GM21515 (cell line): ENCODE measurements around the gene KRTAP10-1.

Experiments
- ATAC-seq: cut with Tn5 transposase; IDR thresholded peaks from one replicate; pipeline ENCODE4 v1.9.1; 2021; ENCODE audit not compliant: unreplicated experiment

The KRTAP10-1 gene

DNA sequence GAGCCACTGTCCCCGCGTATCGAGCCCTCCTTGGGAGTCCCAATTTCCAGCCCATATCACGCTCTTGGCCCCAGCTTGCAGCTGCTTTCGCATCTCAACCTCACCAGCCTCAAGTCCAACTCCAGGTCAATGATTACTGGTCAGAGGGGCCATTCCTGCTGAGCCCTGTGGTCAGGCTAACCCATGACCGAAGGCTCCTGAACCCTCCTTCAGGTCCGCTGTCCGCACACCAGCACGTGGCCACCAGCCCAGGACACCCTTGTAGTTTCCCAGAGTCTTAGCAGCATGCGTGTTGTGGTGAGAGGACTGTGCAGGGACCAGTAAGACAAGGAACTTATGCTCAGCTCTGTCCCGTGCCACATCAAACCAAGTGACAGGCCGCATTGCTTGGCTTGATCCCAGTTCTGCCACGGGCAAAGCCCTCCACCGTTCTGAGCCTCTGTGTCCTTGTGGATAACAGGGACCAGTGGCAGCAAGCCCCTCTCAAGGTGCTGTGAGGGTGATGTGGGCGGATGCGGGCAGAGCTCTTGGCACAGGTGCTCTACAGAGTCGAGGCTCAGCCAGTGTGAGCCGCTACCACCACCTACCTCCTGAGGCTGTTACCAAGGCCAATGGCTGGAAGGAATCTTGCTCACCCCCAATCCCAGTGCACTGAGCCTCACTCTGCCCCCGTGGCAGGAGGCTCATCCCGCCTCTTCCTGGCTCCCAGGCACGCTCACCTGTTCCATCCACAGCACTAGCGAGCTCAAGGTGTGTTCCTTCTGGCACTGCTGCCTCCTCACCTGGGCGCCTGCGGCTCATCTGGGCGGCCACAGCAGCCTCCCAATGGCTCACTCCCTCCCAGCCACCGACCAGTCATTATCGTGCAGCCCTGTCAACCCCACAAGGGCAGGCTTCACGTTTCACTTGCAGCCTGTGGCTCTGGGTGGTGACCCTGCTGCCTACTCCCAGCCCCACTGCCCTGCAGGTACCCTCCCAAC lies 20.4 kb downstream of the KRTAP10-1 start:
- ATAC-seq = no peak

DNA sequence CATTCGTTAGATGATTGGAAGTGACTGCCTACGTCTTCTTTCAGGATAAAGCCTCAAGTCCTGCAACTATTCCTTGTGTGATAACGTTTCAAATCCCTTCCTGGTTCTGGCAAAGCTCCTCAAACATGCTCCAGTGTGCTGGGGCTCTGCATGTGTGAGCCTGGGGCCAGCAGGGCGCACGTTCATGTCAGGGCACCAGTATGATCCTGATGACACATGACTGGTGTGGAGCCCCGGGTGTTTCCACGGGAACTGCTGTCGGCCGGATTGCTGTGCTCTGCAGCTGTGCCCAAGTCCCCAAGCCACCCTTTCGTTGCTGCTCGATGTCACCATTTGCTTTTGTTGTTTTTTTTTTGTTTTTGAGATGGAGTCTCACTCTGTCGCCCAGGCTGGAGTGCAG lies 21.3 kb downstream of the KRTAP10-1 start:
- ATAC-seq = no peak

DNA sequence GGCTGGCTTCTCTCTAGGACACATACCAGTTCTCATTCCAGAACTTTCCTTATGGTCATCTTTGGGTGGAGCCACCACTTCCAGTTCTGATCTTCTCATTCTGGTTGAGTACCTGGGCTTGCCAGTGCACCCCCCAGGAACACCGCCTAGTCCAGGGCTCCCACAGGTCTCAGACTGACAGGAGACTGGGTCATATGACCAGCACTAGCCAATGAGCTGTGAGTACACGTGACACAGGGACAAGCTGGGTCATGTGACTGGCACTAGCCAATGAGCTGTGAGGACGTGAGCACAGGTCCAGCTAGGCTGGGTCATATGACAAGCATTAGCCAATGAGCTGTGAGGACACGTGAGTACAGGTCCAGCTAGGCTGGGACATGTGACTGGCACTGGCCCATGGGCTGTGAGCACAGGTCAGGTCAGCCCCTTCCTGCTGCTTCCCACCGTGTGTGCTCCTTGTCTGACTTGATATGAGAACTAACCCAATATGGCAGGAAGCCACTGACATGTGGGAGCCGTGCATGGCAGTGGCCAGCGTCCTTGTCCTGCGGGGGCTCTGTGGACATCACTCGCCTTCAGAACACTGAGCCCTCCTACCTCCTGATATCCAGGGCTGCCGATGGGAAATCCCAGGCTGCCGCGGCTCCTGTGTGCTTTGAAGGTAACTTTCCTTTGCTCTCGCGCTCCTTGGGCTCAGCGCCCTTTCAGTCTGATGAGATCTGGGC lies 22.7 kb downstream of the KRTAP10-1 start:
- ATAC-seq = no peak

DNA sequence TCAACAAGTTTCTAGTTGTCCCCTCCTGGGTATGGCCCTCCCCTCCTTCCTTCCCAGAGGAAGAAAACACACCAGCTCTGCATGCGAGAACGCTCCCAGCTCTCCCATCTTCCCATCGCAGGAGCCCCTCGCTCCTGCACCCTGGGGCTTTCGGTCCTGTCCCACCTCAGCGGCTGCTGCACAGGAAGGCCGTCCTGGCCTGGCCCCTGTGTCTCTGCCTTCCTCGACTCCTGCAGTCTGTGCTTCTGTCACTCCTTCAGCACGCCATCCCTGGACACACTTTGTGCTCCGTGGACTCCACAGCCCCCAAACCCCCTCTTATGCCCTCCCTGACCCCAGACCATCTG lies 23.2 kb downstream of the KRTAP10-1 start:
- ATAC-seq = no peak

DNA sequence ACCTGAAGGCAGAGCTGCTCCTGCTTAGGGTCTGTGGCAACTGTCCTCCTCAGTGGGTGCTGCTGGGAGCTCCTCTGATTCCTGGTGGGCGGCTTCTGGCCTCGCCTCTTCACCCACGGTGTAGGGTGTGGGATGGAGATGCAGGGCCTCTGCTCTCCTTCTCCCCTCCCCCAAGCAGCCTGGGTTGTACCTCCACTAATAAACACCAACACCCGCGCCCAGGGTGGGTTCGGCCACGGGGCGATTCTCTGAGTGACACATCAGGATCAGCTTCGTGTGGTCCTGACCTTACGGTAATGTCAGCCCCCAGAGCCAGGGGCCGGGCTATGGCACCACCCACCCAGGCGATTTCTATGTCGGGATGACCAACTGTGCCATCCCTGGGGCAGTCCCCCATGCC lies 23.7 kb downstream of the KRTAP10-1 start:
- no peak for ATAC-seq

DNA sequence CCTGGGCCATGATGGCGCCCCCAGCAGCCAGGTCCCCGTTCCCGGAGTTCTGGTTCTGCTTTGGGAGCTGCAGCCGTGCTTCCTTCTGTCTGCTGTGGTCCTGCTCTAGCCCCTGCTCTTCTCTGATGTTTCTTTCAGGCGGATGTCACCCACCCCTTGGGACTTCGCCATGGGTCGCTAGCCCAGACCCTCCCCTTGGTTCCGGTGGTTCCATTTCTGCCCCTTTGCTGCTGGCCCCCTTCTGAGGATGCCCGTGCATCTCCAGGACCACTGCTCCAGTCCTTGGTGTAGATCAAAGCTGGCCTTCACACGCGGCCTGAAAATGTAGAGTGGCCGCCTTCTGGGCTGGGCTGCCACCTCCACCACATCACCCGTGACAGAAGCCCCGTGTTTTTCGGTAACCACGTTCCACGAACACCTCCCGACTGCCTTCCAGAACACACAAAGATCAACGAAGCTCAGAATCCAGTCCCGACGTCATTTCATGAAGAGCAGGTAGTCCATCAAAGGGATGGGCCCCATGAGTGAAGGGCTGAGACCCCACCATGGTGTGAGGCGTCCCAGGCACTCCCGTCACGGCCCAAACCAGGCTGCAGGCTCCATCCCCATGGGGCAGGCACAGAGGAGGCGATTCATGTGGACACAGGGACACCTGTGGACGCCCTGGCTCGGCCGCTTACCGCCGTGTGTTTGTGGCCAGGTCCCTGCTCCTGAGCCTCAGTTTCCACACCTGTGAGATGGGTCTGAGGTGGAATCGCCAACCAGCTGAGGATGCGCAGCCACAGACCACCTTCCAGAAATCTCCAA lies 24.4 kb downstream of the KRTAP10-1 start:
- no peak for ATAC-seq

DNA sequence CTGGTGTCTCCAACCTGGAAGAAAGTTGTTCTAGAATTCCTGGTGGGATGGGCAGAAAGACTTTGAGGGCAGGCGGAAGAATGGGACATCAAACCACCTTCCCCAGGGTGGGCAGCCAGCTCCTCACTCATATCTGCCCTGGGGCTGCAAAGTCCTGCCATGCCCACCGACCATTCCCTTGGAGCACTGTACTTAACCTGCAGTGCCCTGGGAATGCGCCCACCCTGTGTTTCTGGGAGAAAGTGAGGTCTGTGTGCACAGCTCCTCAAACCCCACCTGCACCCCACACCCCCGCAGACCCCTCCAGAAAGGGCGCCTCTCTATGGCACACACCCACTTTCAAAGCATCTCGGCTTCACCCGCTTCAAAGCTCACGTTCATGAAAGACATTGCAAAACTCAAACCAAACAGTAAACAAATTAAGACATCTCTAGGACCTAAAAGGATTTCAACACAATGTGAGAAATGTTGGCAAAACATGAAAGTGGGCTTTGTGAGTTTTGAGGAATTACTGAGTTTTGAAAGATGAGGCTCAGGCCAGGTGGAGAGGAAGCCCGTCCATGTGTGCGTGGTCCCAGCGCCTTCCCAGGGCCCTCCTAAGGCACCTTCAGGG lies 25.1 kb downstream of the KRTAP10-1 start:
- ATAC-seq = no peak

DNA sequence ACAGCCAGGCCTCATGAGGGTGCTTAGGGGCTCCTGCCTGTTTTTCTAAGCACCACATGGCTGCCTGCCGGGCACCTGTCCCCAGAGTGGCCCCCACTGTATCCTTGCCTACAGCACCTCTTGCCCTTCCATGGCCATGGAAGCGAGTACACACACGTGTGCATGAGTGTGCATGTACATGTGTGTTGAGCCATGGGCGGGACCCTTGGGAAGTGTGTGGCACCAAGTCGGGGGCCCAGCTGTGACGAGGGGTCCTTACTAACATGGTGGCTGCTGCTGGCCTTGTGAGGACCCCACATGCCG lies 25.8 kb downstream of the KRTAP10-1 start:
- no peak for ATAC-seq

DNA sequence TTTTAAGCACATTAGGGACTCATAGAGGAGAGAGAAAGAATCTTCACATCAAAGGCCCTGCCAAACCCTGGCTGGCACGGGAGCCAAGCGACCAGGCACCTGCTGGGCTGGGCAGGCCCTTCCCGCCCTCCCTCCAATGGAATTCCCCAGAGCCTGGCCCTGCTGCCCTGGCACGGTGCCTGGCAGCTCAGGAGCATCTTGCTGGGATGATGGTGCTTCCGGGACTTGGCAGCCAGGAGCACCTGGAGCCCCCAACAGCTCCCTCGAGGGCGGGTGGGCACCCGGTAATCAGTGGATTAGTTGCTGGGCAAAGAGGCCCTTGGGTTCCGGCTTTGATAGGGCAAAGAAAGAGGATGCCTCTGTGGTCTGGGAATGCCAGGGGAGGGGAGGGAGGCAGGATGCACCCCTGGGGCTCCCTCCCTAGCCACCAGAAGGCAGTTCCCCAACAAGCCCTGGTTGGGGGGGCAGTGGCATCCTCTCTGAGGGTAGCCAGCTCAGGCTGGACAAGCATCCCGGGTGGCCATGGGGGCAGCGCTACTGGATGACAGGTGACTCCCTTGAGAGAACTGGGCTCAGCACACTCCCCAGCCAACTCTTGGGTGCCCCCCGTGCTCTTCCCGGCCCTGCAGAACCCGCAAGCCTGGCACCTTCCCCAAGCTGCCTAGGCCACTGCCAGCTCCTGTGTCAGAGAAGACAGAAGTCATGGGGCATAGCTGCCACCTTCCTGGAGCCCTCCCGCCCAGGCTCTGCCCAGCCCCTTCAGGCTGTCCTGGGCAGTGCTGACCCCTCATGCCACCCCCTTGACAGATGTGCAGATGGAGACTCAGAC lies 26.4 kb downstream of the KRTAP10-1 start:
- no peak for ATAC-seq

DNA sequence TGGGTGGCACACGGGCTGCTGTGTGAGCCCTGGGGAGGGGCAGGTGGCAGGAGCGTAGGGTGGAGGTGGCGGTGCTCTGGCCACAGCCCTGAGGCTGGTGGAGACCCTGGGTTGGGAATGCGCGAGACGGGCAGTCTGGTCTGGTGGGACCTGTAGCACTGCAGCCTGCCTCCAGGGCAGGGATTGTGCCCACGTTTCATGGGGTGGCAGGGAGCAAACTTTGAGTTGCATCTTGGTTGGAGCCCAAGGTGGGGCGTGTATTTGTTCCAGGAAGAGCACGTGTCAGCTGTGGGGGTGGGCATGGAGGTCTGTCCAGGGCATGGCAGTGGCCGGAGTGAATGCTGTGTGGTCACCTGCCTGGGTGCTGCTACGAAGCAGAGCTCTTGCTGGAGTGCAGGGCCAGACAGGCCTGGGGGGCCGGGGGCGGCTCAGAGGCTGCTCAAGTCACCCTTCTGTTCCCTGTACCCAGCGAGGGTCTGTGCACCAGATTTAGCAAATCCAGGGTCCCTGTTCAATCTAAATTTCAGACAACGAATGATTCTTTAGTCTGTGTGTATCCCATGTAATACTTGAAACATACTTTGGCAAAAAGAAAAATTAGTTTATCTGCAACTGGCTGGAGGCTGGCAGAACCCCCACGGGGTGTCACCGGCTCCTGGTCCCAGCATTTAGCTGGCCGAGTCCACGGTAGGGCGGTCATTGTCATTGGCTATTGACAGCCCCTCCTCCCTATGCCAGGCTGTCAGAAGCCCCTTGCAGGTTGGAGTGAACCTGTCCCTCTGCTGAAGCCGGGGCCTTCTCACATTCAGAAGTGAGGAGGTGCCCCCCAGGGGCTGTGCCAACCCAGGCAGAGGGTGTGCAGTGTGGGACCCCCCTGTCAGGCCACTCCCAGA lies 27.3 kb downstream of the KRTAP10-1 start:
- no peak for ATAC-seq

DNA sequence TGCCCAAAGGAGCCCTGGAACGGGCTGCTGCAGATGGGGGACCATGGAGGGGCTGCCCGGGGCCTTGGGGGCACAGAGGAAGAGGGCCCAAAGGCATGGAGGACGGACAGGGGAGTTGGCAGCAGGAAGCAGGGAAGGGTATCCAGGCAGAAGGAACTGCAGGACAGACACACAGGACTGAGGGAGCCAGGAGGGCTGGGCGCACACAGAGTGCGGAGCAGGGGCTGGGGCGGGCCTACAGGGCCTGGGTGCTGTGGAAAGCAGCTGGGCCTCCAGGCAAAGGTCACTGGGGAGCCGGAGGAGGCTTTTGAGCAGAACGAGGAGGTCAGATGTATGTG lies 28.1 kb downstream of the KRTAP10-1 start:
- no peak for ATAC-seq

DNA sequence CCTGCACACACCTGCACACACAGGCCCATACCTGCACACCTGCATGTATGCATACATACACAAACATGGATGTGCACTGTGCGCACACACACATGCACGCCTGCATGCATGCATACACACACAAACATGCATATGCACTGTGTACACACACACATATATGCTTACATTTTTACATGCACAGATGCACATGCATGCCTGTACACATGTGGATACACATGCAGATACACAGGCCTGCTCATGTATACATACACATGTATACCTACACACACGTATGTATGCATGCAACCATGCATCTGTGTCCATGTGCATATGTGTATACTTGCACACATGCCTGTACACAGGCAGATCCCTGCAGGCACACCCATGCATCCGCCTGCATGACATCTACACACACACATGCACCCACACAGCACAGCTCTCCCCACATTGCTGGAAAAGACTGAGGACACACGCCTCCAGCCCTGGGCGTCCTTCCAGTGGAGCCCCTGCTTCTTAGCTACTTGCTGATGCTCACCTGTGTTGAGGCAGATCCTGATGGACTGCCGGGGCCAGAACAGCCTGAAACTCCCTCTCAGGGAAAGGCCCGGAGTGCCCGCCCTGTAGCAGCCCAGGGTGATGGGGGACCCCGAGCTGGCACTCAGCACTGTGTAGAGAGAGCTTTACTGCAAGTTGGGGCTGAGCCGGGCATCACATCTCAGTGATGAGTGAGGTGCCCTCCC lies 28.6 kb downstream of the KRTAP10-1 start:
- no peak for ATAC-seq

DNA sequence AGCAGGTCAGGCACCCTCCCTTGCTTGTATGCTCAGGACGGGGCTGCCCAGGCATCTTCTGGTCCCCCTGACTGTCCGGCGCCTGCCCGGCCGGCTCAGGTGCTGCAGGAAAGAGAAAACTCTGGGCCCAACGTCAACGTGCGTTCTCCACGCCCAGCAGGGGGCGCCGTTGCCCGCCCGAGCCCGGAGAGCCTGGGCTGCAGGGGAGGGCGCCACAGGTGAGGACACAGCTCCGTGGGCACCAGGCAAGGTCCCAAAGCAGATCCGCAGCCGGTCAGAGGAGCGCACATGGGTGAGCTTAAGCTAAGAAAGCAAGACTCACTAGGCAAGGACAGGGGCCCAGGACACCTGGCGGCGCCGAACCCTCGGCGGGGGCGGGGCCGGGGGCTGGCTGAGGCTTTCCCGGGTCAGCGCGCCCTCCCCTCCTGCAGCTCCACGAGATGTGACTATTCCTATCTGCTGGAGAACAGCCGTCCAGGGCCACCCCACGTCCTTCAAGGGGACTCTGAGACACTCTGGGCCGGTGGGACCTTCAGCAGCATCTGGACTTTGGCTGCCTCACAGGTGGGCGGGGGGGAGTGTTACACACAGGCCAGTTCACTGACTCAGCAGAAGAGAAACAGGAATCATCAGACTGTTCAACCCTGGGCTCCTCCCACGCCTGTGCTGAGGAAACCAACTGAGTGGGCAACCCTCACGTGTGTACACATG lies 29.3 kb downstream of the KRTAP10-1 start:
- ATAC-seq = no peak

DNA sequence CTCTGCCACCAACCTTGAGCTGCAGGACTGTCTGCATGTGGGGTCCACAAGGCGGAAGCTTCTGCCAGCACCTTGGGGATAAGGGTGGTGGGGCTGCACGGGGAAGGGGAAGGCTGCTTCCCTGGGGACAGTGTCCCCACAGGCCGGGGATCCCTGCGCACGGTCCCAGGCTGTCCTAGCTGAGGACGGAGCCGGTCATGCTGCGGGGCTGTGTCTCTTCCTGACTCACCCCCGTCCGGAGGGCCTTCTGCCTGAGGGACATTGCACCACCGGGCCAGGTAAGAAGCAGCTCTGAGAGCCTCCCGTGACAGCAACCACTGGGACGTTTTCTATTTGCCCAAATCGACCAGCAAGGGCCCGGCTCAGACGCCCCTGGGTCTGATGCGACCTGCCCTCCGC lies 29.9 kb downstream of the KRTAP10-1 start:
- no peak for ATAC-seq

DNA sequence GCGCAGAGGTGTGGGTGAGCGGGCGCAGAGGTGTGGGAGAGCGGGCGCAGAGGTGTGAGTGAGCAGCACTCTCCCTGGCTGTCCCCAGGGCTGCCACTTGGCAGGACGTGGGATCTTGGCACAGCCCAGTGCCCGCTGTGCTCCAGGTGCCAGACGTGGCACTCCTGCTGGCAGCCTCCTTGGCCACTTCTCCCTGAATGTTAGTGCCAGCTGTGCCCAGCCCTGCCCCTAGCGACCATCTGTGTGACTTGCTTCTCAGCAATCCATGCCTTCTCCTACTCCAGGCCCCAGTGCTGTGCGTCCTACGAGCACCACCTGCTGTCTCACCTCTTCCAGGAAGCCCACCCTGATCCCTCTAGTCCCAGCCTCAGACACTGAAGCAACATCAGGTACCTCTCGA lies 30.5 kb downstream of the KRTAP10-1 start:
- no peak for ATAC-seq

DNA sequence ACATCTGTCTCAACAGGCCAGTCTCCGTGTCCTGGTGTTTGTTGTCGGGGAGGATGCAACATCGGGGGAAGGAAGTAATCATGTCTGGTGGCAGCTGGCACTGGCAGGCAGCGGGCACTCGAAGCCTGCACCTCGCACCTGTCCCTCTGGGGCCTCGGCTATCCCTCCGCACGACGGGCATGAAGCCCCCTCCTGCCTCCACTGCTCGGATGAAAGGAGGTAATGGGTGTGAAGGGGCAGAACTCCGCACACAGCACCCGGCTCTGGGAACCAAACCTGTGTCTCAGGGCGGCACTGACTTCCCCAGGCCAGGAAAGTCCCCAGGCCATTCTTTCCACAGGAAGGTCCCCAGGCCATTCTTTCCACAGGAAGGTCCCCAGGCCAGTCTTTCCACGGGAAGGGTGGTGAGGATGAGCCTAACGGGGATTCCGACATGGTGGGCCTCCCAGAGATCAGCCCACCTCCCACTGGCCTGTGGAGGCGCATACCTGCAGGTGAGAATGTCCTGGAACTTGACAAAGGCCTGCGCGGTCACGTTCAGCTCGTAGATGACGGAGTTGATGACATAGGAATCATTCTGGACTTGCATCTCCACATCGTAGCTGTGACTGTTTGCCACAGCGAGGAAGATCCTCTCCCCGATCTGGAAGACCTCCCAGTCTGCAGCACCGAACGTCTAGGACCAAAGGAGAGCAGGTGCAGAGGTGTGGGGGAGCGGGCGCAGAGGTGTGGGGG lies 31.1 kb downstream of the KRTAP10-1 start:
- no peak for ATAC-seq

DNA sequence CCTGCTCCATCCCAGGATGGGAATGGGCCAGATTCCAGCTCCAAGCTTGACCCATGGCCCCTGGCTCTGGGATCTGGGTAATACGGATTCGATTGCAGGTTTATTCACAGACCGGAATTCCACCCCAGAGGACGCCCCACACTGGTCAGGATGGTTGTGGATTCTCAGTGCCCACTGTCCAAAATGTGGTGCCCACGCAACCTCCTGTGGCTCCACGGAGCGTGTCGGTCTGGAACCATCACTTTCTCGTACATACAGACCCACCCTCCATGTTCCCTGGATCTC lies 31.6 kb downstream of the KRTAP10-1 start:
- no peak for ATAC-seq
